RPMI8226 (cell line): Measurements from ENCODE around the gene AK3.
A peak's percentile ranks its signal among the peaks of the same experiment; 100 is the strongest.
"Not testable (repeated sequence)": the region's sequence is repeated elsewhere in the genome, so short reads cannot be mapped to it uniquely, and the experiment has no call there.

Experiments
- DNase-seq: peaks from one replicate; pipeline ENCODE4 v3.0.0-alpha.2; 2015

AK3 gene

DNA sequence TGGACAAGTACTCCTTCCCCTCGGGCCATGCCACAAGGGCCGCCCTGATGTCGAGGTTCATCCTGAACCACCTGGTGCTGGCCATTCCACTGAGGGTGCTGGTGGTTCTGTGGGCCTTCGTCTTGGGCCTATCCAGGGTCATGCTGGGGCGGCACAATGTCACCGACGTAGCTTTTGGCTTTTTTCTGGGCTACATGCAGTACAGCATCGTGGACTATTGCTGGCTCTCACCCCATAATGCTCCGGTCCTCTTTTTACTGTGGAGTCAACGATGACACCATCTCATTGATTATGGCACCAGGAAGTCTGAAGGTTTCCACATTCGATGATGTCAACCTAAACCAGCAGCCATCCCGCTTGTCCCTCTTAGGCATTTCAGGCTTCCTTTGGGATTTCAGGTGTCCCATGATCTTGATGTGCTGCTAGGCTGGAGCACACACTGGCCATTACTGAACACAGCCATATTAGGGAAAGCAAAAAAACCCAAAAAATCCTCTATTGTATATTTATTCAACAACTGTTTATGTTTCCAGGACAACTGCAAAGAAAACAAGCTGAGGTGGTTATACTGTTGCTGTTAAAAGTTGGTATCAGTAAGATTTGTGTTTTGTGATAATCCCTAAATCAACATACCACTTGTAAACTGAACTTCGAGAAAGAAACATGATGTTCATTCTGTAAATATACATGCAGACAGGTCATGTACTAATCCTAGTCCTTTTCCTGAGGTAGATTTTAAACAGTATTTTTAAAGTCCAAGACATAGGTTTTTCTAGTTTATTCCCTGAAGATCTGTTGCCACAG, 77.8 kb downstream of the AK3 start:
- DNase-seq: no peak

DNA sequence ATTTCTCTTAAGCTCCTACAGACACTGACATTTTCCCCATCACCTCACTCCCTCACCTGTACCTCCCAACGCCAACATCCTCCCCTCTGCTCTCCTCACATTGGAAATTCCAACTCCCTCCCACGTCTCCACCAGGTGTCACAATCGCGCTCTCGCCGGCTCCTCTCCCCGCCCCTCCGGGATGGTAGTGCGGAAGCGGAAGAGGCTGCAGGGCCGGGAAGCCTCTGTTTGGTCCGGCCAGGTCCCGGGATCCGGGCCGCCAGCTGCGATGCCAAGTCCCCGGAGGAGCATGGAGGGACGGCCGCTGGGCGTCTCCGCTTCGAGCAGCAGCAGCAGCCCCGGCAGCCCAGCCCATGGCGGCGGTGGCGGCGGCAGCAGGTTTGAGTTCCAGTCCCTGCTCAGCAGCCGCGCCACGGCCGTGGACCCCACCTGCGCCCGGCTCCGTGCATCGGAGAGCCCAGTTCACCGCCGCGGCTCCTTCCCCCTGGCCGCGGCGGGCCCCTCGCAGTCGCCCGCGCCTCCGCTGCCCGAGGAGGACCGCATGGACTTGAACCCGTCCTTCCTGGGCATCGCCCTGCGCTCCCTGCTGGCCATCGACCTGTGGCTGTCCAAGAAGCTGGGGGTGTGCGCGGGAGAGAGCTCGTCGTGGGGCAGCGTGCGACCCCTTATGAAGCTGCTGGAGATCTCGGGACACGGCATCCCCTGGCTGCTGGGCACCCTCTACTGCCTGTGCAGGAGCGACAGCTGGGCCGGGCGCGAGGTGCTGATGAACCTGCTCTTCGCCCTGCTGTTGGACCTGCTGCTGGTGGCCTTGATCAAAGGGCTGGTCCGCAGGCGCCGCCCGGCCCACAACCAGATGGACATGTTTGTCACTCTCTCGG, 78.7 kb downstream of the AK3 start, which contains the start of gene PLPP6:
PLPP6 (plus strand) TSS at position 187 of the 881 bp plus-strand sequence; CDS start at position 269, 82 bp downstream.
- DNase-seq: peak; percentile 88

DNA sequence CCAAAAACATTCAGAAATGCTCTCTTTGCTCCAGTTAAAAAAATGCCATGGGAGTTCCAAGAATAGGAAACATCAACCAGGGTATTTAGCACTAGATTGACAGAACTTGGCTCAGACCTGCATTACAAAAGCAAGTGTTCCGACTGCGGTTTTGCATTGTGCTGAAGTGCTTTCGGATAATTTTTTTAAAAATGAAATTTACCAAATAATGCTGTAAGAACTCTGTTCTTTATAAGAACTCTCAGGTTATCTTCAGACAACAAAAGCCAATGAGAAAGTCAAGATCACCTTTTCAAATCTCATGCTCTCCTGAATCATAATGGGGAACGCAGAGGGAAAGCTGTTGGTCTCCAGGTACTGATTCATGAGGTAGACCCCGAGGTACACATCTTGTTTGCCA, 79.4 kb downstream of the AK3 start:
- no peak for DNase-seq

GRCh38 chr9:4661165-4661564, 79.8 kb downstream of the AK3 start:
- no peak for DNase-seq

DNA sequence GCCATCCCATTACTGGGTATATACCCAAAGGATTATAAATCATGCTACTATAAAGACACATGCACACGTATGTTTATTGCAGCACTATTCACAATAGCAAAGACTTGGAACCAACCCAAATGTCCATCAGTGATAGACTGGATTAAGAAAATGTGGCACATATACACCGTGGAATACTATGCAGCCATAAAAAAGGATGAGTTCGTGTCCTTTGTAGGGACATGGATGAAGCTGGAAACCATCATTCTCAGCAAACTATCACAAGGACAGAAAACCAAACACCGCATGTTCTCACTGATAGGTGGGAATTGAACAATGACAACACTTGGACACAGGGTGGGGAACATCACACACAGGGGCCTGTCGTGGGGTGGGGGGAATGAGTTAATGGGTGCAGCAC, 80.3 kb downstream of the AK3 start:
- not testable (repeated sequence) for DNase-seq
